Umbilical cord (tissue), 2 donors: ENCODE results near the gene RABGAP1. TPM values are rescaled to one million over a fixed set of nuclear protein-coding genes. Genes with fewer than 3 reads are reported as not detected.

ENCODE experiments used
- DNase-seq: peaks from one replicate; pipeline ENCODE4 v3.0.0-alpha.2; 2015; ENCODE audit warnings: low spot score
- total RNA-seq: library from RNA; depleted of rRNA; stranded (reverse); fragments of >200 nt; gene quantifications from one replicate; pipeline ENCODE4 v1.2.3, GENCODE V29; 2014; ENCODE audit warnings: low replicate concordance; ENCODE audit not compliant: insufficient read depth

Gene RABGAP1
- total RNA-seq, 1 donor from 2014 or later: 226 TPM

DNA sequence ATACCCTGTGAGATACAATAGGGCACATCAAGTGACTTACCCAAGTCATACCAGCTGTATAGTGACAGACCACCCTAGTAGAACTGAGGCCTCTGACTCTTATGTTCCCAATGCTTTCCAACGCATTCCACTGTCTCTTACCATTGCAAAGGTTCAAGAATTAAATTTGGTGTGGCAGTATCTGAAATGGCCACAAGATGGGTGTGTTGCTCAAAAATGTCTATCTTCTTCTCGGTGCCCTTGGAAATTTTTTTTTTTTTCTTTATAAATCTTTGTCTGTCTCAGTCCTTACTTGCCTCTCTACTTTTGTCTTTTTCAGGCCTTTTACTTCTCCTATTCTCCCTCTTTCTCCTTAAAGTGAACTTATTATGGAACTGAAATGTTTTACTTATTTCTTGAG is 141.0 kb downstream of the RABGAP1 start:
- DNase-seq: peak; percentile 49

DNA sequence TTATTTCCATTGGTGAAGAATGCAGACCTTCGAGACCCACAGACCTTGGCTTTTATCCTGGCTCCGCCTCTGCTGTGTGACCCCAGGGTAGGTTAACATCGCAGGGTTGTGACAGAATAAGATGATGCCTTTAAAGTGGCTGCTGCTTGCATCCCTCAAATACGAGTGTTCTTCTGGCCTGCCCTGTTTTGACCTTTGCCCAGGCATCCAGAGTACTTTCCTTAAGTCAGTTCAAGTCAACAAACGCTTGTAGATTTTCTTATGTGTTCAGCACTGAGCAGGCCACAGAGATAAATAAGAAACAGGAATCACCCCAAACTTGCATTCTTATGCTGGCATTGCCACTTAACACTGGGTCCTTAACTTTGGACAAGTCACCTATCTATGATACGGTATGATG is 142.9 kb downstream of the RABGAP1 start:
- DNase-seq: no peak

DNA sequence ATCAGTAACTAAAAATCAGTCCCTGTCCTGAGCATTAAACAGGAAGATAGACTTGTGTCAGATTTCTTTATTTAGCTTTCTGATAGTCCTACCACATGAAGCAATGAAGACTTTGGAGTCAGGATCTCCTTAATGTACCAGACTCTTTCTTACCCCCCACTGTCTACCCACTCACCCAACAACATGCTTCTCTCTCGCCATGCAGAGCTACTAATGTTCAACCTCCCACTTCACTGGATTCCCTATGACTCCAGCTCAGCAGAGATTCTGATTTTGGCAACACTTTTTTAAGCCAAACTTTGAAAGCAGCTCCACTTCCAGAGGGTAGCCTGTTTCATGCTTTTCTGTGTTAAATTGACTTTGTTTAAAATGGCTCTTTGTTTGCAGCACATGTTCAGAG is 143.4 kb downstream of the RABGAP1 start:
- DNase-seq: no peak

DNA sequence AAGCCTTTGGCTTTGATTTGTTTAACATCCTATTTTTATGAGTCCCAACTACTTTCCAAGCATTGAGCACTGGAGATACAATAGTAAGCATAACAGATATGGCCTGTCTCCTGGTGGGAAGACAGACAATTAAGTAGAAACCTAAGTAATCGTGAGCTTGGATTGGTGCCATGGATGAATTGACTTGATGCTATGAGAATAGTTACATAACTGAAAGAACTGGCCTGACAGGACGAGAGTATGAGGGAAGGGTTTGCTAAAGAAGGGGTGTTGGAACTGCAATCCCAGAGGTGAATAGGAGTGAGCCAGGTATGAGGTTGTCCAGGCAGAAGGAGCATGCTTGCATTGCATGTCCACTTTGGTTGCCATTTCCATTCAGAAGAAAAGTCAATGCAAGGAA is 145.1 kb downstream of the RABGAP1 start:
- no peak for DNase-seq

DNA sequence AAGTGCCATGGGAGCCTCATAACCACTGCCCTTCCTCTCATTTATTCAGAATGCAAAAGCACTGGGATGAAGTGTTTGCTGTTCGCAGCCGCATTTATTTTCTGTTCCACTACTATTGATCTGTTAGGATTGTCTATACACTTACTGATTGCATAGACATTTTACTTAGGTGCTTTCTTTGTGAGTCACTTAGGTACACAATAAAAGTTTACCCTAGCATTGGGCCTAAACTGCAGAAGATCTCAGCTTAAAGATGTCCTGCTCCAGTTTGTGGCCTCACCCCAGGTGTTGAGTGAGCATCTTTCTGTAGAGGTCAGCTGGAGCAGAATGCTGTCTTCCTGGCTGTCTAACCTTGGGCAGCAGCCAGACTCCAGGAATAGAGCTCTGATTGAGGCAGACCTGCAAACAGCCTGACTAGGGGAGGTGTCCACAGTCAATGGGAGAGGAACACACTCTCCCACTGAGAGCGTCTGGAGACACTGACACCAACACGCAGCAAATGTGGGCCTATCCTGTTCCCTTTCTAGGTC is 146.6 kb downstream of the RABGAP1 start:
- DNase-seq: no peak

DNA sequence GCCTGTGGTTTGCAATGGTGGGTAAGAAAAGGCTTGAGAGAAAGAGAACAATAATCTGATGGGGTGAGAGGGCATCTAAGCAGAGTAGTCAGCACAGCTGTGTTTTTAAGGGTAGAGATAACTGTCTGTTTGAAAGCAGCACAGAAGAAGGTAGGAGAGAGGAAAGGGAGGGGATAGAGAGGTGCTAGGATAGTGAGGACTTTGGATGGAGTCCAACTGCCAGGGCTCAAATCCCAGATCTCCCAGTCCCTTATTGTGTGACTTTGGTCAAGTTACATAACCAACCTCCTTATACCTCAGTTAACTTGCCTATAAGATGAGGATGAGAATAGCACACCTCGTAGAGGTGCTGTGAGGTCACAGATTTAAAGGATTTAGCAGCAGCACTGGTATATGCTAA is 148.2 kb downstream of the RABGAP1 start:
- no peak for DNase-seq

DNA sequence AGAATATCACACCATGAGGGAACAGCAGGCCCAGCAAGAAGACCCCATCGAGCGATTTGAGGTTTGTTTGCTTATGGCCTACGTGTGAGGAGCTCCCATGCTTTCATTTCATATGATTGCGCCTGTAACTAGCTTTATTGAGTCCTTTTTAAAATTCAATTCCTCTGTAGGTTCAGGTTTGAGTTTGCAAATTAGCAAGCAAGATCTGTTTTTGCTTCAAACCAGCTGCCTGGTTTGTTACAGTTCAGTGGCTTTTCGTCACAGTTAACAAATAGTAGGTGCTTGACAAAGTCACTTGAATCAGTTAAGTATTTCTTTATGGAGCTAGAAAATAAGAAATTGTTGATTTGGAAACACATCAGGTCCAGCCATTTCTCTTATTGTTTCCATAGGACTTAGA is 149.0 kb downstream of the RABGAP1 start:
- DNase-seq: no peak

DNA sequence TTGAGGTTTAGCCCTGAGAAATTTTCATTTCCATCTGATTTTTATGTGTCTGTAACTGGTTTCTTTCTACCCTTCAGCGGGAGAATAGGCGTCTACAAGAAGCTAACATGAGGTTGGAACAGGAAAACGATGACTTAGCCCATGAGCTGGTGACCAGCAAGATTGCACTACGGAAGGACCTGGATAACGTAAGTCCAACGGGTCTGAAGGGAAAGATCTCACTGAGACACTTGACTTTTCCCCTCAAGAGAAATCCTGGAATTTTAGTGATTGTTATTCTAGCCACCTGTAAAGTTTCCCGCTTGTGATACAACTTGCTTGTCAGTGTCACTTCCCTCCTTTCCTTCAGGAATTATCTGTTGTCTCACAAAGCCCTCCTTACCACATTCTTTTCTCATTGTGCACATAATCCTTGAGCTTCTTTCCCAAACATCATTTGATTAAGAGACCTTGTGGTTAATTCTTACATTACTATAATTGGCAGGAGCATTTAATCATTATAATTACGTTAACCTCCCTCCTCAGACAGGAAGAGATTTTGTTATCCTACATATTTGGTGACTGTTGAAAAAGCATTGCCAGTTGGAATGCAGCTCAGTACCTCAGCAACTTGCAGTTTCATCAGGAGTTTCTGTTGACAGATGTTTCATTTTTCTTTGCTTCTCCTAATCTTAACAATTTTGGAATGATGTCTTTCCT is 149.5 kb downstream of the RABGAP1 start:
- DNase-seq: no peak

DNA sequence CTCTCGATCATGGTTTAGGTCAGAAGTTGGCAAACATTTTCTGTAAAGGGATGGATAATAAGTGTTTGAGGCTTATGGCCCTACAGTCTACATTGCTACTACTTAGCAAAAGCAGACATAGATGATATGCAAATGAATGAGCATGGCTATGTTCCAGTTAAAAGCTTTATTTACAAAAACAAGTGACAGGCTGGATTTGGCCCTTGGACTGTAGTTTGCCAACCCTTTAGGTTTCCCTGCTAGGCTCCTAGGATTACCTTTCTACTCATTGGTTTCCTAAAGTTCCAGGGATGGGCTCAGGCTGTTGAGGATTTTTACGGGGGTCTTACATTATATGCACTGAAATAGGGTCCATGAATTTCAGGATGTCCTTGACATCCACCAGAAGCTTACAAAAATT is 150.1 kb downstream of the RABGAP1 start:
- DNase-seq: no peak

DNA sequence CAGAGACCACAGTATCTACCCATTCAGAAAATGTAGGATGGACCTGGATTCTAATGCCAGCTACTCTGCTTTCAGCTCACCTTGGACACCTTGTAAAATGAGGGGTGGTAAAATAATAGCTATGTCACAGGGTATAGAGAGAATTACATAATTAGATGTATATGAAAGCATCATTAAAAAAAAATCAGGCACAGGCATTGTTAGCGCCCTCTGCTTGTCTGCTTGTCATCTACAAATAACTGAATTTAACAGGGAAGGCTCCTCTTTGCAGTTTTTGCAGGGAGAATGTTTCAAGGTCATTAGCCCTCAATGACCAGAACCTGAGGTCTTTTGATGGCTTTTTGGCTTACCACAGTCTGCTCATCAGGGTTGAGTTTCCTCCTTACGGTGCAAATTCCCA is 150.6 kb downstream of the RABGAP1 start:
- DNase-seq: no peak

DNA sequence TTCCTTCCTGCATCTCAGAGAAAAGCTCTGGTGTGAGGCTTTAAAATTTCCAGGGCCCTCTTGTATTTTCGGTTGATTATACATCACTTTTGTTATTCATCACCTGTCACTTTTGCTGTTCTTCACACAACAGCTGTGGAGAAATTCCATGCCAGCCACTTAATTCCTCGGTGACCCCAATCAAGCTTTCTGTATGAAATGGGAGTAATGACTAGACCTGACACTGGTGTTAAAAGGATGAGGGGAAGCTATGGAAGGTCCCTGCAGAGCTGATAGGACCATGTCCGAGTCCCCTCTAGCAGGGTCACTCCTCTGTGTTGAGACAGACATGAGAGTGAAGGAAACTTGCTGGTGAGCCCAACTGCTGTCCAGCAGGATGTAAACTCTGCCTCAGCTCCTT is 152.3 kb downstream of the RABGAP1 start:
- DNase-seq: no peak

DNA sequence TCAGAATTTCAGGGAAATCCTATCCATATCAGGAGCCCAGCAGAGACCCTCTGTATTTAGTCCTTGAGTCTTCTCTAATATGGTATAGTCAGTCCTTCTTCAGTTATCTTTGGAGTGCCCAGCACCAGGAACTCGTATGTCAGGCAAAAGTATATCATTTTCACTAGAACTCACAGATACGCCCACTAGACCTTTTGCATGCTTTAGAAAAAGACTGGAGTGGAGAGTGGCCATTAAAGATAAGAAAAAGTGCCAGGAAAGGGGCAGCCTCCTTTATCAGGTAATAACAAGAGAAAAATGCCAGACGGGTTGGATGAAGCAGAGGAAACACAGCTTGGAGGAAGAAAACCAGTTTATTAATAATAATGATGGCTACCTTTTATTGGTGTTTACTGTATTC is 156.2 kb downstream of the RABGAP1 start:
- no peak for DNase-seq

DNA sequence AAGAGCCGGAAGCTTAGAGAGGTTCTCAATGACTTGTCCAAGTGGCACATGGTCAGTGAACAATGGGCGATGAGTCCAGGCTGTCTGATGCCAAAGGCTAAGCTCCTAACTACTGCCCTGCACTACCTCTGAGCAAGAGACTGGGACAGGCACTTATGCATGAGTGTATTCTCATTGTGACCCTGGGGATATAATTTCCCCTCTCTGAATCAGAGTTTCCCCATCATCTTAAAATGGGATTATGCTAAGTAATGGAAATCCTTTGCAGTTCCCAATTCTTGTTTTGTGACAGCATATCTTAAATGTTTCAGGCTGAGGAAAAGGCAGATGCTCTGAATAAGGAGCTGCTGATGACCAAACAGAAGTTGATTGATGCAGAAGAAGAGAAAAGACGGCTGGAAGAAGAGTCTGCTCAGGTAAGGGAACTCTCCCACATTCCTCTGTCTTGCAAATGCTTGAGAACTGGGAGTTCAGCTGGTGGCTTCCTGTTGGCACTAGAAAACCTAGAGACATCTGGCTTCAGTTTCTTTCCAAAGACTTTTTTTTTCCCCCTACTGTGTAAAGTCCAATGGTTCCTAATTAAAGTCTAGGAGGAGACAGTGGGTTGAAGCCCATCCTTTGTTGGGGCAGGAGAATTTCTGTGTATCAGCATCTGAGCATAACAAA is 156.7 kb downstream of the RABGAP1 start:
- DNase-seq: no peak

DNA sequence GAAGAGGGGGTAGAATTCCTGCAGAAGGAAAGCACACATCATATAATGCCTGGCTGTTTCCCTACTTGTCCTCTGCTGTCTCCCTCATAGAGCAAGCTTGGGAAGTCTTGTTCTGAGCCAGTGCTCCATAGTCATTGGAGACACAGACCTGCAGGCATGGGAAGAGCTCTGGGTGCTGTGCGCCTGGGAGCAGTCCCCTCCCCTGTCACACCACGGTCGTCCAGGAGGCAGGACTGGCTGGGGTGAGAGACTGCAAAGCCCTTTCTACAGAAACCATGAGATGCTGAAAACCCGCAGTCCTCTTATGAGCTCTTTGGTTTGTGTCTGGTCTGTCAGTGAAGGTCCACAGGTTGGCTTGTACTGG is 157.3 kb downstream of the RABGAP1 start:
- no peak for DNase-seq

DNA sequence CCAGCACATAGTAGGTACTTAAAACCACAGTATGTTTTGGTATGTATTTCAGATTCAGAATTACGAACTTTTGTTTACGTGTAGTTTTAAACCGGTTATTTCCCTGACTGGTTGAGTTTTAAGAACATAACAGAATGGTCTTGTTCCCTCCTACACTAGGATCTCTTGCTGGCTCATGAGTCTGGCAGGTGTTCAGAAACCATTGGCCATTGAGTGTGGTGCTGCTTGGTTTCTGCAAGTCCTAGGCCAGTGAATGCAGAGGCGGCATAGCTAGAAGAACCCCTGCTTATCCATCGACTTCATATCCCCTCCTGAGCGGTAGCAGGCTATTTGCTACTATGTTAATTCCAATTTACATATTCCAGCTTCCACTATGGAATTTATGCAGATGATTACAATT is 158.2 kb downstream of the RABGAP1 start:
- no peak for DNase-seq

DNA sequence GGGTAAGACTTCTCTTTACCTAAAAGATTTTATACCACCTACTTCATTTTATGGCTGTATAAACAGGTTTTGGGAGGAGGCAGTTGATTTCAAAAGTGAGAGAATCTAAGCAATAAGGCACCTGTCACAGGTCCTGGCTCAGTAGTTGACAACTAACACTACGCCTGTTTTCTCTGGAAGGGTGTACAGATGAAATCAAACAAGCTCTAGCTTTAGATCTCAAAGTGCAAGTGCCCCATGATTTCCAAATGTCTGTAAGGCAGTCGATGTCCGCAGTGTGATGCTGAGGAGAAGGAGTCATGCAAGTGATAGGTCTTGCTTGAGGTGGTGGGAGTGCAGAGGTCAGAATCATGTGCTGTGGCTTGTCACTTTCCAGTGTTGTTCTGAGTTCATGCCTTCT is 158.7 kb downstream of the RABGAP1 start:
- no peak for DNase-seq

DNA sequence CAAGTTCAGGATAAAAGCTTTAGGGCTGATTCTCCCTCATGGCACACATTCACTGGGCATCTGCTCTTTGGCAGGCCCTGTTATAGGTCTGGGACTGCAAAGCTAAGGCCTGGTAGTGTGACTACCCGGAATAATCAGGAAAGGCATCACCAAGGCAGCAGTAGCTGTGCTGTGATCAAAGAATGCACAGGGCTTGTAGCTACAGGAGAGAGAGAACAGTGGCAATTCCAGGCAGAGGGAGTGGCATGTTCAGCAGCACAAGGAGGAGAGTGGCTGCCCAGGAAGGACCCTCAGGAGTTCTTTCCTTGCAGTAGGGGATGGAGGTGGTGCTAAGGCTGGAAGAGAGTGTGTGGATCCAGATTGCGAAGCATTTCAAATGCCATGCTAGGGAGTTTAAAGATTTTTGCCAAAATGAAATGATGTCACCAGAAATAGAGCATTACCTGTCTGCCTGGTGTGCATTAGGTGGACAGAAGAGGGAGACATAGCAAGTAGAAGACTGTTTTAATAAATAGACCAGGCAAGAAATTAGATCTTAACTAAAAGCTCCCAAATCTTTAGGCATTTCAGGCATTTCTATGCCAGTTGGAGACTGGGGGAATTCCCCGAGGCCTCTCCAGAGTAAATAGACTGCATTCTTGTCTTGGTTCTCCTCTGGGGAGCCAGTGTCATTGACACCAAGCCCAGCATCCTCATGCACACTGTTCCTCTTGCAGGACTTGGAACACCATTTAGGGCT is 161.7 kb downstream of the RABGAP1 start:
- peak; percentile 30 for DNase-seq

DNA sequence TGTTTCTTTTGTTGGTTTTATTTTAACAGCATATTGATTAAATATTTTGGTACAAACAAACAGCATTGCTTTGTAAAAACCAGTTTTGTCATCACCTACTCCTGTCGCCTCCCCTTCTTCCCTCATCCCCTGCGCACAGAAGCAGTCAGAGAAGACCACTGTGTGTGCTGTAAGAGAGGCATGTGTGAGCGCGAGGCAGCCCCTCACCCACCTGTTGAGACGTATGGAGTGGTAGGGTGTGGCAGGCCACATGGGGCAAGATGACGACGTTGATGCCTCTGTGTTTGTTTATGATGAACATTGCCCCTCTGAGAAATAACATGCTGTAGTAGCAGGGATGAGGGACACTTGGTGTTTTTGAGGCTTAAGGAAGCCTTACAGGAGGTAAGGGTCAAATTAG is 164.0 kb downstream of the RABGAP1 start:
- DNase-seq: no peak

DNA sequence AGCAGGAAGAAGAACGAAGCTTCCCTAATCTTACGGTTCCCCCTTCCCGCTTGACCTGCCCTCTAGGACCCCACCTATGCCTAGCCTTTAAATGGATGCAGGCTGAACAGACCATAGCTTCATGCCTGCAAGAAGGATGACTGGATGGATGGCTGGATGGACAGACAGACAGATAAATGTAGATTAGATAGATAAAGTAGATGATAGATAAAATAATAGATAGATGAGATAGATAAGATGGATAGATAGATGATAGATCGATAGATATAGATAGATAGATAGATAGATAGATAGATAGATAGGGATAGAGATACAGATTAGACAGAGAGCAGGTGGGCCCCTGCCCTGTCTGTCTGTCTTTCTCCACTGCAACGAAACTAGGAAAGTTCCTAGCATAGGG is 164.7 kb downstream of the RABGAP1 start:
- no peak for DNase-seq

DNA sequence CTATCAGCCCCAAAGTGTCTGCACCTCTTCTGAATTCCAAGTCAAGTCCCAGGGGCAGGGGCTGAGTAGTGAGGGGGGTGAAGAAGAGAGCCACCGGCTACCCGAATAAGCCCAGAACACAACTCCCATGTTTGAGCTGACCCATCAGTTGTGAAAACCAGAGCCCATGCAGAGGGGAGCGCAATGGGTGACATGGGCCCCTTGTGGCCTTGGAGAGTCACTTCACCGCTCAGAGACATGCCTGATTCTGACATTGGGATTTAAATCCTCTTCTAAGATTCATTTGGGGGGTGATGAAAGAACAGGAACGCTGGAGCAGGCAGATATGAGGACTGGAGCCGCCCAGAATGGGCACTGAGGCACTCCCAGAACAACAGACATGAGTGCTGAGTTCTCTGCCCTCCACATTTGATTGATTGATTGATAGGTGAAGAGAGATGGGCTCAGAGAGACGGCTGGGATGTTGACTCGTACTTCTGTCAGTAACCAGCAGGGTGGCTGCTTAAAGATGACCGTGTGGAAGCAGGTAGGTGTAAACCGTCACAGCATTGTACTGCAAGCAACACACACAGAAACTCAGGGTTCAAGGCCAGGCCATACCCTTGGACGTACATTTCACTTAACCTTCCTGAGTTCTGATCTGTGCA is 166.9 kb downstream of the RABGAP1 start:
- DNase-seq: no peak

DNA sequence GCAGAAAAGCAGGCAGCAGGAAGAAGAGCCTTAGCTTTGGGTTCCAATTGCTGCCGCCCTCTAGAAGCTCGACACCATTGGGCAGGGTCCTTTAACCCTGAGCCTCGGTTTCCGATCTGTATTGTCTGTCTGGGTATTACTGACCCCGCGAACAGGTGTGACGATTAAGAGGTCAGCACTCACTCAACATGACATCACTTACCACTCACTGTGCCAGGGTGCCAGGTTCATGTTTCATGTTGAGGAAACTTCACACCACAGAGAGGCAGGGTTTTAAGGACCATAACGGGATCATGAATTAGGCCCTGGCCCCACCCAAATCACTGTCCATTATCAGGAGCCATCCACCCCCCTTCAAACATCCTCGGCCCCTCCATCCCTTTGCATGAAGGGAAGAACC is 168.2 kb downstream of the RABGAP1 start:
- DNase-seq: no peak

DNA sequence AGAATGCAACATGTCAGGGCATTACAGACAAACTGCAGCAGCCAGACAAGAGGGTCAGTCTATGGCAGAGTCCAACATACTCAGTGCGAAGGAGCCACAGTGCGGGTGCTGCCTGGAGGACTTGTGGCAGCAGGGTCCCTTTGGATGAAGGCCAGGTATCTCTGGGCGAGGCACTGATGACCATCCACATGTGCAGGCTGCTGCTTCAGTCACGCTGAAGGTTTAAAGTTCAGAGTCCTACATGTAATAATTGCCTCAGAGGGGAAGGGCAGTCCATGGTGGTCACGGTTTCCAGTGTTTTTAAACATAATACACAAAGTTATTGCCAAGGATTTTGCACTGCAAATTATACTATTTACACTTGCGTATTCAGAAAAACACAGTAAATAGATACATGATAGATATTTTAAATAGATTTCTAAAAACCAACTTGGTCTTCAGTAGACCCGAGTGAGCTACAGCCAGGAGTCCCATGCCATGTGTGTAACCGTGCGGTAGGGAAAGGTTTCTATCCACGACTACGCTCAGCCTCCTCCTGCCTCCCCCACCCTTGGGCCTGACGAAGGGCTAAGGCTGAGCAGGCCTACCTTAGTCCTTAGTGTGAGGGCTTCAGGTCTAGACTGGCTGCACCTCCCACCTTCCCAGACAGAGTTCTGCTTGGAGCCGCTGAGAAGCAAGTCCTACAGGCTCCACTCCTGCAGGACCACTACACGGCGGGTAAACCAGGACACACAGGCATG is 168.9 kb downstream of the RABGAP1 start:
- no peak for DNase-seq
